Measurements from ENCODE around the gene CFAP97.

GRCh38 chr4:185201977-185202962 is 1.5 kb downstream of the CFAP97 start:
- TF ChIP-seq HDGF (IDR thresholded peaks at IDR 0.05; ENCODE audit: borderline replicate concordance) (no peak), FOXK2 (IDR thresholded peaks at IDR 0.05) (no peak), ELF4 (IDR thresholded peaks at IDR 0.05) (no peak), ZNF384 (IDR thresholded peaks at IDR 0.05) (no peak), SP1 (IDR thresholded peaks at IDR 0.05) (no peak), FOXM1 (IDR thresholded peaks at IDR 0.05; ENCODE audit: borderline replicate concordance) (no peak), FOXA1 (IDR thresholded peaks at IDR 0.05) (no peak), TARDBP (IDR thresholded peaks at IDR 0.05) (no peak)

Data from HEK293T (cell line).